Natural killer cell (primary cell): ENCODE measurements around the gene SLC29A4. TPM values are rescaled to one million over a fixed set of nuclear protein-coding genes. Genes with fewer than 3 reads are reported as not detected.
"Not testable (repeated sequence)": the region's sequence is repeated elsewhere in the genome, so short reads cannot be mapped to it uniquely, and the experiment has no call there.

Source experiments
- ATAC-seq, 3 donors: fragments of 150-1000 bp in 2 of 3; fragments of 200-7000 bp in 1 of 3; cut with Tn5 transposase; 1 replicate in 1 of 3; 2 replicates in 2 of 3; pipeline ENCODE4 v1.10.0; 2021; ENCODE audit warnings: mild to moderate bottlenecking in 2 of 3, moderate library complexity in 2 of 3
- DNase-seq, 2 donors: peaks; one replicate each; pipeline versions ENCODE4 v3.0.0 to v3.0.0-alpha.2; 2013 to 2021; ENCODE audit warnings: mixed read lengths in 1 of 2
- H3K27ac ChIP-seq: one replicate; pipeline ENCODE4 v1.5.1; 2013; ENCODE audit warnings: mild to moderate bottlenecking, low read length
- H3K27me3 ChIP-seq: one replicate; pipeline ENCODE4 v1.6.1; 2013; ENCODE audit warnings: low read length; ENCODE audit not compliant: control insufficient read depth, insufficient read depth
- H3K36me3 ChIP-seq: one replicate; pipeline ENCODE4 v1.6.1; 2013; ENCODE audit warnings: low read length; ENCODE audit not compliant: control insufficient read depth, insufficient read depth
- H3K4me1 ChIP-seq: one replicate; pipeline ENCODE4 v1.6.1; 2013; ENCODE audit warnings: low read length; ENCODE audit not compliant: control insufficient read depth, insufficient read depth
- H3K4me3 ChIP-seq: one replicate; pipeline ENCODE4 v1.5.1; 2013; ENCODE audit warnings: low read length
- H3K9me3 ChIP-seq: one replicate; pipeline ENCODE4 v1.6.1; 2013; ENCODE audit warnings: low read length; ENCODE audit not compliant: control insufficient read depth, insufficient read depth
- H3K27ac Mint-ChIP-seq, 2 donors: one replicate each; pipeline ENCODE4 v1.8.0; 2022; ENCODE audit warnings: mild to moderate bottlenecking in 2 of 2, mixed read lengths in 2 of 2, moderate library complexity in 1 of 2
- H3K27me3 Mint-ChIP-seq, 2 donors: one replicate each; pipeline ENCODE4 v1.8.0; 2022; ENCODE audit warnings: low read depth in 2 of 2, mixed read lengths in 2 of 2
- H3K36me3 Mint-ChIP-seq: one replicate; pipeline ENCODE4 v1.8.0; 2022; ENCODE audit warnings: mixed read lengths
- H3K4me1 Mint-ChIP-seq, 2 donors: one replicate each; pipeline ENCODE4 v1.8.0; 2022; ENCODE audit warnings: mixed read lengths in 2 of 2
- H3K4me3 Mint-ChIP-seq: one replicate; pipeline ENCODE4 v1.8.0; 2022; ENCODE audit warnings: mild to moderate bottlenecking, moderate library complexity, mixed read lengths
- H3K9me3 Mint-ChIP-seq, 2 donors: one replicate each; pipeline ENCODE4 v1.8.0; 2022; ENCODE audit warnings: mixed read lengths in 2 of 2
- CTCF ChIP-seq: fragments of 200-600 bp; IDR thresholded peaks from one replicate; pipeline ENCODE4 v1.8.0; 2022; ENCODE audit warnings: antibody characterized with exemption
- WGBS: methylation state at CpG from one replicate; pipeline ENCODE4 v1.1.7; 2013; ENCODE audit warnings: missing lambda C conversion rate; ENCODE audit not compliant: insufficient coverage; 5-methylcytosine and 5-hydroxymethylcytosine counted together
- intact Hi-C: fragments of 100-400 bp; cut with micrococcal nuclease; formaldehyde crosslinking; loops from one replicate; pipeline ENCODE4 v1.14.2; 2022
- total RNA-seq, 4 donors: library from RNA; stranded (reverse); fragments of 120-200 nt in 1 of 4; gene quantifications; one replicate each; pipeline versions ENCODE4 v1.2.3 to v1.2.4, GENCODE V29; 2013 to 2022

SLC29A4 gene
- total RNA-seq, 3 donors from 2014 or later (not counting 1 experiment from before 2014, with no cell fraction given), result 0.16 to 0.95 (median 0.40) TPM

GRCh38 chr7:5289355-5289754, 6.6 kb downstream of the SLC29A4 start:
- Mint-ChIP-seq H3K36me3 (no peaks in the 10 kb centered on the region), H3K27me3 (peaks cover 0 to 5% of the 10 kb centered on the region in 2 donors), H3K9me3 (no peaks in the 10 kb centered on the region), H3K4me3 (no peak overlapping the region), H3K4me1 (no peaks in the 10 kb centered on the region), H3K27ac (no peak overlapping the region)
- 93% methylated on average over 7 of the region's 7 CpGs for WGBS
- H3K9me3 ChIP-seq, result no peaks in the 10 kb centered on the region
- no peak overlapping the region for H3K4me3 ChIP-seq
- no peaks in the 10 kb centered on the region for H3K4me1 ChIP-seq
- no peak for ATAC-seq
- TF ChIP-seq CTCF, result no peak
- intact Hi-C loops, result no loop called here
- no peak overlapping the region for H3K27ac ChIP-seq
- no peaks in the 10 kb centered on the region for H3K36me3 ChIP-seq
- H3K27me3 ChIP-seq, result peaks cover 5% of the 10 kb centered on the region
- no peak for DNase-seq

GRCh38 chr7:5291301-5291700, 8.6 kb downstream of the SLC29A4 start:
- H3K27ac ChIP-seq, result no peak overlapping the region
- TF ChIP-seq CTCF, result no peak
- H3K27me3 Mint-ChIP-seq, result peaks cover 0 to 3% of the 10 kb centered on the region in 2 donors
- no peaks in the 10 kb centered on the region for H3K36me3 ChIP-seq
- ATAC-seq (no peak), DNase-seq (no peak)
- no peaks in the 10 kb centered on the region for H3K27me3 ChIP-seq
- intact Hi-C loops, result no loop called here
- no peak overlapping the region for H3K4me3 ChIP-seq
- peaks cover 0 to 6% of the 10 kb centered on the region in 2 donors for H3K4me1 Mint-ChIP-seq
- no peaks in the 10 kb centered on the region for H3K9me3 ChIP-seq
- peaks cover 5% of the 10 kb centered on the region for H3K4me1 ChIP-seq
- 84% methylated on average over 8 of the region's 8 CpGs for WGBS
- no peak overlapping the region for H3K4me3 Mint-ChIP-seq
- H3K9me3 Mint-ChIP-seq, result no peaks in the 10 kb centered on the region
- H3K36me3 Mint-ChIP-seq, result no peaks in the 10 kb centered on the region
- no peak overlapping the region for H3K27ac Mint-ChIP-seq

- H3K4me1 ChIP-seq, H3K4me1 Mint-ChIP-seq, H3K4me3 Mint-ChIP-seq, H3K9me3 ChIP-seq, H3K36me3 ChIP-seq, H3K9me3 Mint-ChIP-seq, H3K4me3 ChIP-seq, ATAC-seq, H3K27me3 Mint-ChIP-seq, DNase-seq, H3K36me3 Mint-ChIP-seq, intact Hi-C loops, H3K27ac Mint-ChIP-seq, H3K27me3 ChIP-seq, H3K27ac ChIP-seq: not testable (repeated sequence)
- WGBS, result 80% methylated on average over 15 of the region's 15 CpGs
These were observed 9.1 kb downstream of the SLC29A4 start for GRCh38 chr7:5291711-5292335.

- no peaks in the 10 kb centered on the region for H3K36me3 ChIP-seq
- 94% methylated on average over 14 of the region's 14 CpGs for WGBS
- Mint-ChIP-seq H3K36me3 (no peaks in the 10 kb centered on the region), H3K27me3 (peaks cover 0 to 9% of the 10 kb centered on the region in 2 donors), H3K4me3 (no peak overlapping the region), H3K9me3 (no peaks in the 10 kb centered on the region), H3K4me1 (peaks cover 7 to 23% of the 10 kb centered on the region in 2 donors), H3K27ac (no peak overlapping the region)
- no peak overlapping the region for H3K27ac ChIP-seq
- intact Hi-C loops, result no loop called here
- H3K4me1 ChIP-seq, result peaks cover 21% of the 10 kb centered on the region
- H3K27me3 ChIP-seq, result peaks cover 5% of the 10 kb centered on the region
- no peak overlapping the region for H3K4me3 ChIP-seq
- DNase-seq (no peak), ATAC-seq (no peak)
- TF ChIP-seq CTCF, result no peak
- no peaks in the 10 kb centered on the region for H3K9me3 ChIP-seq
These were observed 11.6 kb downstream of the SLC29A4 start for GRCh38 chr7:5294169-5294987.
